Measurements from ENCODE around the gene SPDYE4. TPM values are rescaled to one million over a fixed set of nuclear protein-coding genes. Genes with fewer than 3 reads are reported as not detected.

SPDYE4 gene
- total and polyA plus RNA-seq, 2 experiments from 2014 or later: not detected

DNA sequence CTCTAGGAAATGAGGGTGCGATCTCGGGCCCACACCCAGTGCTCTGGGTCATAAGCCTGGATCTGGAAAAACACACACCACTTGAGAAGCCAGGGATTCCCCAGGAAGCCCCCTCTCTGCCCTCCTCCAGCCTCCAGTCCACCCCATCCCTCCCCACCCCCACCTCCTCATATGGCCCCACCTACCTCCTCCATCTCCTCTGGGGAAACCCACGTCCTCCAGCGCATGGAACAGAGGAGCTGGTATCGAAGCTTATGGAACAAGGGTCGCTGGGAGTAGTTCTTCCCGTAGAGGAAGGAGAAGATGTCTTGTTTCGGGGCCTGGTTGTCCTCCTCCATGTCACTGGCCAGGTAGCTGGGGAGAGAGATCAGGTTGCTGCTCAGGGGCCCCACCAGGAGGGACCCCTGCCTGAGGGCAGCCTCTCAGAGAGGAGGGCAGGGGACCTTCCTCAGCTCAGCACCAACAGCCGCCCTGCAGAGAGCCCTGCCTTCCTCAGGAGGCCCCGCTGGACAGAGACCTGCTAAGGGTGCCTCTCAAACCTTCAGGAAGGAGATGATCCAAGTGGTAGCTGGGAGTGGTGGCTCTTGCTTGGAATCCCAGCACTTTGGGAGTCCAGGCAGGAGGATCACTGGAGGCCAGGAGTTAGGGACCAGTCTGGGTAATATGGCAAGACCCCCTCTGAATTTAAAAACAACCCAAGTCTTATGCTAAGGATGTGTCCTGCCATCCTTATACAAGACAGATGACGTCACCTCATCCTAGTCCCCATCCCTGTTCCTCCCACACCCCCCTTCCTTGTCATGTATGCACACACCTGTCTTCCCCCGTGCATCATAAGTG lies 5.0 kb downstream of the SPDYE4 start:
- no peaks in the 10 kb centered on the region for H3F3A ChIP-seq (replicated peaks; ENCODE audit: low read depth)
- no peak overlapping the region for H3K27ac ChIP-seq (ENCODE audit: low read depth)
- H3K9me2 ChIP-seq (ENCODE audit: insufficient read depth): no peaks in the 10 kb centered on the region
- H3K36me3 Mint-ChIP-seq (ENCODE audit: low read depth): peaks cover 4% of the 10 kb centered on the region; the same call in 1 of the 3 replicates
- no peaks in the 10 kb centered on the region; the same call in 1 of the 2 replicates for H3K4me1 ChIP-seq (ENCODE audit: insufficient read depth)
- H3K4me1 Mint-ChIP-seq: peaks cover 11% of the 10 kb centered on the region
- TF ChIP-seq, protein P1, sequence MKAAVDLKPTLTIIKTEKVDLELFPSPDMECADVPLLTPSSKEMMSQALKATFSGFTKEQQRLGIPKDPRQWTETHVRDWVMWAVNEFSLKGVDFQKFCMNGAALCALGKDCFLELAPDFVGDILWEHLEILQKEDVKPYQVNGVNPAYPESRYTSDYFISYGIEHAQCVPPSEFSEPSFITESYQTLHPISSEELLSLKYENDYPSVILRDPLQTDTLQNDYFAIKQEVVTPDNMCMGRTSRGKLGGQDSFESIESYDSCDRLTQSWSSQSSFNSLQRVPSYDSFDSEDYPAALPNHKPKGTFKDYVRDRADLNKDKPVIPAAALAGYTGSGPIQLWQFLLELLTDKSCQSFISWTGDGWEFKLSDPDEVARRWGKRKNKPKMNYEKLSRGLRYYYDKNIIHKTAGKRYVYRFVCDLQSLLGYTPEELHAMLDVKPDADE (IDR thresholded peaks at IDR 0.05): no peak
- TF ChIP-seq CREB1 (CRISPR knock-in tag; IDR thresholded peaks at IDR 0.05; ENCODE audit: low read depth): no peak
- no peaks in the 10 kb centered on the region for H4K20me1 ChIP-seq (replicated peaks; ENCODE audit: insufficient read depth)
- H3K36me3 ChIP-seq (ENCODE audit: insufficient read depth): no peaks in the 10 kb centered on the region
- H3K4me3 ChIP-seq: no peak overlapping the region
- H3K4me2 ChIP-seq: no peak overlapping the region
- H3K4me3 Mint-ChIP-seq: no peak overlapping the region
- DNase-seq (ENCODE audit: low spot score) (no peak), ATAC-seq (no peak)
- H3K27ac Mint-ChIP-seq: no peak overlapping the region
- peaks cover 2% of the 10 kb centered on the region; the same call in 2 of the 3 replicates for H3K9me3 Mint-ChIP-seq
- no peaks in the 10 kb centered on the region for H3K27me3 ChIP-seq (ENCODE audit: insufficient read depth)
- H2AFZ ChIP-seq: no peak overlapping the region
- no peaks in the 10 kb centered on the region for H3K79me2 ChIP-seq (replicated peaks; ENCODE audit: insufficient read depth)
- peaks cover 2% of the 10 kb centered on the region for H3K27me3 Mint-ChIP-seq (ENCODE audit: insufficient read depth, low read depth, poor library complexity)

- H3K4me3 Mint-ChIP-seq: no peak overlapping the region
- H3K4me1 ChIP-seq (ENCODE audit: insufficient read depth): no peaks in the 10 kb centered on the region
- H3K27me3 ChIP-seq (ENCODE audit: insufficient read depth): peaks cover 4% of the 10 kb centered on the region
- ATAC-seq: no peak
- no peaks in the 10 kb centered on the region for H3K9me2 ChIP-seq (ENCODE audit: insufficient read depth)
- H2AFZ ChIP-seq: no peak overlapping the region
- no peaks in the 10 kb centered on the region for H4K20me1 ChIP-seq (replicated peaks; ENCODE audit: insufficient read depth)
- H3K9me3 Mint-ChIP-seq: peaks cover 7% of the 10 kb centered on the region; the same call in 2 of the 3 replicates
- H3F3A ChIP-seq (replicated peaks; ENCODE audit: low read depth): no peaks in the 10 kb centered on the region
- no peaks in the 10 kb centered on the region for H3K36me3 ChIP-seq (ENCODE audit: insufficient read depth)
- peaks cover 2% of the 10 kb centered on the region for H3K4me1 Mint-ChIP-seq
- no peak overlapping the region for H3K27ac ChIP-seq (ENCODE audit: low read depth)
- H3K4me2 ChIP-seq: no peak overlapping the region
- H3K4me3 ChIP-seq: no peak overlapping the region
- no peak for DNase-seq (ENCODE audit: low spot score)
- H3K79me2 ChIP-seq (replicated peaks; ENCODE audit: insufficient read depth): no peaks in the 10 kb centered on the region
- H3K27me3 Mint-ChIP-seq (ENCODE audit: insufficient read depth, low read depth, poor library complexity): peaks cover 4% of the 10 kb centered on the region
- no peaks in the 10 kb centered on the region for H3K36me3 Mint-ChIP-seq (ENCODE audit: low read depth)
- H3K27ac Mint-ChIP-seq: no peak overlapping the region
- no peak for TF ChIP-seq ZNF114 (CRISPR knock-in tag; IDR thresholded peaks at IDR 0.05)
- no peak for TF ChIP-seq STAT1 (IDR thresholded peaks at IDR 0.05; ENCODE audit: unreplicated experiment)
- TF ChIP-seq, protein P2, sequence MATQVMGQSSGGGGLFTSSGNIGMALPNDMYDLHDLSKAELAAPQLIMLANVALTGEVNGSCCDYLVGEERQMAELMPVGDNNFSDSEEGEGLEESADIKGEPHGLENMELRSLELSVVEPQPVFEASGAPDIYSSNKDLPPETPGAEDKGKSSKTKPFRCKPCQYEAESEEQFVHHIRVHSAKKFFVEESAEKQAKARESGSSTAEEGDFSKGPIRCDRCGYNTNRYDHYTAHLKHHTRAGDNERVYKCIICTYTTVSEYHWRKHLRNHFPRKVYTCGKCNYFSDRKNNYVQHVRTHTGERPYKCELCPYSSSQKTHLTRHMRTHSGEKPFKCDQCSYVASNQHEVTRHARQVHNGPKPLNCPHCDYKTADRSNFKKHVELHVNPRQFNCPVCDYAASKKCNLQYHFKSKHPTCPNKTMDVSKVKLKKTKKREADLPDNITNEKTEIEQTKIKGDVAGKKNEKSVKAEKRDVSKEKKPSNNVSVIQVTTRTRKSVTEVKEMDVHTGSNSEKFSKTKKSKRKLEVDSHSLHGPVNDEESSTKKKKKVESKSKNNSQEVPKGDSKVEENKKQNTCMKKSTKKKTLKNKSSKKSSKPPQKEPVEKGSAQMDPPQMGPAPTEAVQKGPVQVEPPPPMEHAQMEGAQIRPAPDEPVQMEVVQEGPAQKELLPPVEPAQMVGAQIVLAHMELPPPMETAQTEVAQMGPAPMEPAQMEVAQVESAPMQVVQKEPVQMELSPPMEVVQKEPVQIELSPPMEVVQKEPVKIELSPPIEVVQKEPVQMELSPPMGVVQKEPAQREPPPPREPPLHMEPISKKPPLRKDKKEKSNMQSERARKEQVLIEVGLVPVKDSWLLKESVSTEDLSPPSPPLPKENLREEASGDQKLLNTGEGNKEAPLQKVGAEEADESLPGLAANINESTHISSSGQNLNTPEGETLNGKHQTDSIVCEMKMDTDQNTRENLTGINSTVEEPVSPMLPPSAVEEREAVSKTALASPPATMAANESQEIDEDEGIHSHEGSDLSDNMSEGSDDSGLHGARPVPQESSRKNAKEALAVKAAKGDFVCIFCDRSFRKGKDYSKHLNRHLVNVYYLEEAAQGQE (IDR thresholded peaks at IDR 0.05; ENCODE audit: unreplicated experiment): no peak
- no peak for TF ChIP-seq POLR2AphosphoS5 (IDR thresholded peaks at IDR 0.05; ENCODE audit: low read depth)
- TF ChIP-seq, protein P3, sequence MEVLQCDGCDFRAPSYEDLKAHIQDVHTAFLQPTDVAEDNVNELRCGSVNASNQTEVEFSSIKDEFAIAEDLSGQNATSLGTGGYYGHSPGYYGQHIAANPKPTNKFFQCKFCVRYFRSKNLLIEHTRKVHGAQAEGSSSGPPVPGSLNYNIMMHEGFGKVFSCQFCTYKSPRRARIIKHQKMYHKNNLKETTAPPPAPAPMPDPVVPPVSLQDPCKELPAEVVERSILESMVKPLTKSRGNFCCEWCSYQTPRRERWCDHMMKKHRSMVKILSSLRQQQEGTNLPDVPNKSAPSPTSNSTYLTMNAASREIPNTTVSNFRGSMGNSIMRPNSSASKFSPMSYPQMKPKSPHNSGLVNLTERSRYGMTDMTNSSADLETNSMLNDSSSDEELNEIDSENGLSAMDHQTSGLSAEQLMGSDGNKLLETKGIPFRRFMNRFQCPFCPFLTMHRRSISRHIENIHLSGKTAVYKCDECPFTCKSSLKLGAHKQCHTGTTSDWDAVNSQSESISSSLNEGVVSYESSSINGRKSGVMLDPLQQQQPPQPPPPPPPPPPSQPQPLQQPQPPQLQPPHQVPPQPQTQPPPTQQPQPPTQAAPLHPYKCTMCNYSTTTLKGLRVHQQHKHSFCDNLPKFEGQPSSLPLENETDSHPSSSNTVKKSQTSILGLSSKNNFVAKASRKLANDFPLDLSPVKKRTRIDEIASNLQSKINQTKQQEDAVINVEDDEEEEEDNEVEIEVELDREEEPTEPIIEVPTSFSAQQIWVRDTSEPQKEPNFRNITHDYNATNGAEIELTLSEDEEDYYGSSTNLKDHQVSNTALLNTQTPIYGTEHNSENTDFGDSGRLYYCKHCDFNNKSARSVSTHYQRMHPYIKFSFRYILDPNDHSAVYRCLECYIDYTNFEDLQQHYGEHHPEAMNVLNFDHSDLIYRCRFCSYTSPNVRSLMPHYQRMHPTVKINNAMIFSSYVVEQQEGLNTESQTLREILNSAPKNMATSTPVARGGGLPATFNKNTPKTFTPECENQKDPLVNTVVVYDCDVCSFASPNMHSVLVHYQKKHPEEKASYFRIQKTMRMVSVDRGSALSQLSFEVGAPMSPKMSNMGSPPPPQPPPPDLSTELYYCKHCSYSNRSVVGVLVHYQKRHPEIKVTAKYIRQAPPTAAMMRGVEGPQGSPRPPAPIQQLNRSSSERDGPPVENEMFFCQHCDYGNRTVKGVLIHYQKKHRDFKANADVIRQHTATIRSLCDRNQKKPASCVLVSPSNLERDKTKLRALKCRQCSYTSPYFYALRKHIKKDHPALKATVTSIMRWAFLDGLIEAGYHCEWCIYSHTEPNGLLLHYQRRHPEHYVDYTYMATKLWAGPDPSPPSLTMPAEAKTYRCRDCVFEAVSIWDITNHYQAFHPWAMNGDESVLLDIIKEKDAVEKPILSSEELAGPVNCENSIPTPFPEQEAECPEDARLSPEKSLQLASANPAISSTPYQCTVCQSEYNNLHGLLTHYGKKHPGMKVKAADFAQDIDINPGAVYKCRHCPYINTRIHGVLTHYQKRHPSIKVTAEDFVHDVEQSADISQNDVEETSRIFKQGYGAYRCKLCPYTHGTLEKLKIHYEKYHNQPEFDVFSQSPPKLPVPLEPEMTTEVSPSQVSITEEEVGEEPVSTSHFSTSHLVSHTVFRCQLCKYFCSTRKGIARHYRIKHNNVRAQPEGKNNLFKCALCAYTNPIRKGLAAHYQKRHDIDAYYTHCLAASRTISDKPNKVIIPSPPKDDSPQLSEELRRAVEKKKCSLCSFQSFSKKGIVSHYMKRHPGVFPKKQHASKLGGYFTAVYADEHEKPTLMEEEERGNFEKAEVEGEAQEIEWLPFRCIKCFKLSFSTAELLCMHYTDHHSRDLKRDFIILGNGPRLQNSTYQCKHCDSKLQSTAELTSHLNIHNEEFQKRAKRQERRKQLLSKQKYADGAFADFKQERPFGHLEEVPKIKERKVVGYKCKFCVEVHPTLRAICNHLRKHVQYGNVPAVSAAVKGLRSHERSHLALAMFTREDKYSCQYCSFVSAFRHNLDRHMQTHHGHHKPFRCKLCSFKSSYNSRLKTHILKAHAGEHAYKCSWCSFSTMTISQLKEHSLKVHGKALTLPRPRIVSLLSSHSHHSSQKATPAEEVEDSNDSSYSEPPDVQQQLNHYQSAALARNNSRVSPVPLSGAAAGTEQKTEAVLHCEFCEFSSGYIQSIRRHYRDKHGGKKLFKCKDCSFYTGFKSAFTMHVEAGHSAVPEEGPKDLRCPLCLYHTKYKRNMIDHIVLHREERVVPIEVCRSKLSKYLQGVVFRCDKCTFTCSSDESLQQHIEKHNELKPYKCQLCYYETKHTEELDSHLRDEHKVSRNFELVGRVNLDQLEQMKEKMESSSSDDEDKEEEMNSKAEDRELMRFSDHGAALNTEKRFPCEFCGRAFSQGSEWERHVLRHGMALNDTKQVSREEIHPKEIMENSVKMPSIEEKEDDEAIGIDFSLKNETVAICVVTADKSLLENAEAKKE (CRISPR knock-in tag; IDR thresholded peaks at IDR 0.05): no peak
- TF ChIP-seq EZH2phosphoT487 (IDR thresholded peaks at IDR 0.05; ENCODE audit: unreplicated experiment): no peak
- no peak for TF ChIP-seq ZNF331 (CRISPR knock-in tag; IDR thresholded peaks at IDR 0.05; ENCODE audit: low read depth)
- TF ChIP-seq JUNB (IDR thresholded peaks at IDR 0.05; ENCODE audit: unreplicated experiment): no peak
- no peak for TF ChIP-seq CREB1 (CRISPR knock-in tag; IDR thresholded peaks at IDR 0.05; ENCODE audit: low read depth)
These were observed 8.7 kb downstream of the SPDYE4 start for GRCh38 chr17:8749616-8750015.
